ENCODE data around the gene SDHAF4. TPM values are rescaled to one million over a fixed set of nuclear protein-coding genes. Genes with fewer than 3 reads are reported as not detected.
"Not testable (repeated sequence)": the region's sequence is repeated elsewhere in the genome, so short reads cannot be mapped to it uniquely, and the experiment has no call there.

SDHAF4 gene
- total RNA-seq, 1 experiment from 2014 or later, result 7.1 TPM

DNA sequence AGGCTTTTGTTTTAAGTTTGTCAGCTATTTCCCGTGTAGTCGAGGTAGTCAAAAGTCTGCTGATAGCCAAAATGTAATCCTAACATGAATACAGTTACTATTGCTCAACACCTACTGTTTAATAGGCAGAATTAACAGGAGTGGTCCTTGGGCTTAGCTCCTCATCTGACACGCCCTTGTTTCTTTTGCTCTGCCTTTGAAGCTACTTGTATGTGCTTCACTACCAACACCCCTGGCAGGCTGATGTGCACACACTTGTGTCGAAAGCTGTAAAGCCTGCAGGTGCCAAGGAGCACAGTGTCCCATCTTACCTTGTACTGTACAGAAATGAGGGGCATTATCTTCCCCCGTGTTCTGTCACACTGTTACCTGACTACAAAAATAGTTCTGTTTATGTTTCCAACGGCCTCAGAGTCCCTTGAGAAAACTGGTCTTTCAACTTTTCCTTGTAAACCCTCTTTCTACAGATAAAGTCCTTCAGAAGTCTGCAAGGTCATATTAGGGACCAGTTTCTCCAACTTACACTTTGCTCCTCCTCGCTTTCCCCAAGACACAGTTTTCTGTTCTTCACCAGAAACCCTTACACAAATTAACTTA lies 9.3 kb downstream of the SDHAF4 start:
- in situ Hi-C loops (cut with HindIII; ENCODE audit: low pct_unique_long_range_greater_than_20kb, low sequenced_read_pairs), result no loop called here
- DNase-seq (ENCODE audit: low read depth), result no peak

DNA sequence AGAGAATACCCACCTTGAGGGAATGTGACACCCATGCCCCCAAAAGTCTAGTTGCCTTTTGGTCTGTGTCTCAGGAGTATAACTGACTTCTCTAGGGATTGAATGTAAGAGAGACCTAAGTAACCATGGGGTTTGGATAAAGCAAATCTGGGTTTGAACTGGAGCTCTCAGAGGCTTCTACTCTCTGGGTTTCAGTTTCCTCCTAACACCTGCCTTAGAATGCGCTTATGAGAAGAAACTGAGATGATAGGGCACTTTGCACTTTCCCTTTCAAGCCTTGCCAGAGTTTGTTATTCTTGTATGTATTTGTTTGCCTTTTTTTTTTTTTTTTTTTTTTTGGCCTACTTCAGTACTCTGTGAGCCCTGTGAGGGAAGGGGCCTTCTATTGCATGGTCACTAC lies 19.4 kb downstream of the SDHAF4 start:
- DNase-seq (ENCODE audit: low read depth), result no peak
- in situ Hi-C loops (cut with HindIII; ENCODE audit: low pct_unique_long_range_greater_than_20kb, low sequenced_read_pairs), result no loop called here

DNA sequence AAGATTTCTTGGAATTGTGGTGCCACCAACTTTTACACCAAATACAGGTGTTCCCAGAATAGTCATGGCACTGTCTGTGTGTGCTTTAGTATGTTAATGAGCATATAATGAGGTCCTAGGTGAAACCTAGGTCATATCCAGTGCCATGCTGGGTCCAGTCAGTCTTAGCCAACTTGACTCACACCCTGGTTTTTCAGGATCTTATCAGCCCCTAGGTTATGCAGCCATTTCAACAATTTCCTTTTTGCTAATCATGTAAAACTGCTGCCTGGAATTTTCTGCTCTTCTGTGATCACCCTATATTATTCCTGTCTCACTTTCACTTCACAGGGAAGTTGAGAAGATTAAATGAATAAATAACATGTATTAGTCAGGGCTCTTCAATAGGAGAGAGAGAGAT lies 23.7 kb downstream of the SDHAF4 start:
- in situ Hi-C loops (cut with HindIII; ENCODE audit: low pct_unique_long_range_greater_than_20kb, low sequenced_read_pairs), result no loop called here
- DNase-seq (ENCODE audit: low read depth), result no peak

- DNase-seq (ENCODE audit: low read depth), result no peak
- in situ Hi-C loops (cut with HindIII; ENCODE audit: low pct_unique_long_range_greater_than_20kb, low sequenced_read_pairs), result no loop called here
Measured at GRCh38 chr6:70592391-70593117, 25.8 kb downstream of the SDHAF4 start.

GRCh38 chr6:70593118-70593486 lies 26.4 kb downstream of the SDHAF4 start:
- DNase-seq (ENCODE audit: low read depth), result no peak

DNA sequence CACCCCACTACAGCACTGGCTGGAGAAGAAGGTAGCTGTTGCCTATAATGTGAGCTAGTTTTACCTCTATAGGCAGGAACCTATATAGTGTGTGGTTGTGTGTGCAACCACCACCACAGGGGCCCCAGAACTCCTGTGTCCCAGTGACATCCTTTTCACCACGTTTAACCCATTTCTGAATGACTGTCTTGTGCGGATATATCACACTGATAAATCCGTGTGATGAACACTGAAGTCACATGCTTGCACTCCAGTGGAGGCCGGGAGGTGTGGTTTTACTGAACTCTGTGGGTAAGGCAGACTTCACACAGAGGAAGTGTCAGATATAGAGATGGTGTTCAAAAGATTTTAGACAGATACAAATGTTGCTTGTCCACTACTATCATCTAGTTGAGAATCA lies 32.5 kb downstream of the SDHAF4 start:
- DNase-seq (ENCODE audit: low read depth), result no peak
- in situ Hi-C loops (cut with HindIII; ENCODE audit: low pct_unique_long_range_greater_than_20kb, low sequenced_read_pairs), result no loop called here

More at GRCh38 chr6:70593118-70593486, 26.4 kb downstream of the SDHAF4 start:
- in situ Hi-C loops (cut with HindIII; ENCODE audit: low pct_unique_long_range_greater_than_20kb, low sequenced_read_pairs), result no loop called here

DNA sequence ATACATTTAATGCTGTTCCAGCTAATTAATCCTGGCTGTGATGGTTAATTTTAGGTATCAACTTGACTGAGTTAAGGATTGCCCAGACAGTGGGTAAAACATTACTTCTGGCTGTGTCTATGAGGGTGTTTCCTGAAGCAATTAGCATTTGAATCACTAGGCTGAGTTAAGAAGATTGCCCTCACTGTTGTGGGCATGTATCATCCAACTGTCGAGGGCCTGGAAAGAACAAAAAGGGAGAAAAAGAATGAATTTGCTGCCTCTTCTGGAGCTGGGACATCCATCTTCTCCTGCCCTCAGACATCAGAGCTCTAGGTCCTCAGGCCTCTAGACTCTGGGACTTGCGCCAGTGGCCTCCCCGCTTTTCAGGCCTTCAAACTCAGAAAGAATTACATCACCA lies 34.3 kb downstream of the SDHAF4 start:
- in situ Hi-C loops (cut with HindIII; ENCODE audit: low pct_unique_long_range_greater_than_20kb, low sequenced_read_pairs), result no loop called here
- no peak for DNase-seq (ENCODE audit: low read depth)

GRCh38 chr6:70604254-70604653 lies 37.5 kb downstream of the SDHAF4 start:
- no peak for DNase-seq (ENCODE audit: low read depth)
- in situ Hi-C loops (cut with HindIII; ENCODE audit: low pct_unique_long_range_greater_than_20kb, low sequenced_read_pairs), result no loop called here

DNA sequence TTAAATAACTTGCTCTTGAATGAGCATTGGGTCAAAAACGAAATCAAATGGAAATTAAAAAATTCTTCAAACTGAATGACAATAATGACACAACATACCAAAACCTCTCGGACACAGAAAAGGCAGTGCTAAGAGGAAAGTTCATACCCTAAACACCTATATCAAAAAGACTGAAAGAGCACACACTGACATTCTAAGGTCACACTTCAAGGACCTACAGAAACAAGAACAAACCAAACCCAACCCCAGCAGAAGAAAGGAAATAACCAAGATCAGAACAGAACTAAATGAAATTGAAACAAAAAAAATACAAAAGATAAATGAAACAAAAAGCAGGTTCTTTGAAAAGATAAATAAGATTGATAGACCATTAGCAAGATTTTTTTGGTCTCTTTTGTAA lies 40.6 kb downstream of the SDHAF4 start:
- DNase-seq (ENCODE audit: low read depth); in situ Hi-C loops (cut with HindIII; ENCODE audit: low pct_unique_long_range_greater_than_20kb, low sequenced_read_pairs): not testable (repeated sequence)

DNA sequence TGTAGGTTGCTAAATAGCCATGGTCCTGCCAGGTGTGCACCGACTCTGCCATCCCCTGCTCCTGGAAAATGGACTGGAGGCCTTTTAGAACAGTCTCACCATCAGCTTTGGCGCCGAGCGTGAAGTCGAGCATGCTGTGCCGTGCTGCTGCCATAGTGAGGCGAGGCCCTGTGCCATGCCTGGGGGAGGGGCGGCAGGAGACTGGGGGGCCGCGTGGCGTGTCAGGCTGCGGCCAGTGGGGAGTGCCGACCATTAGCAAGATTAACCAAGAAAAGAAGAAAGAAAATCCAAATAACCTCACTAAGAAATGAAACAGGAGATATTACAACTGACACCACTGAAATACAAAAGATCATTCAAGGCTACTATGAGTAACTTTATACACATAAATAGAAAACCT lies 42.5 kb downstream of the SDHAF4 start:
- DNase-seq (ENCODE audit: low read depth); in situ Hi-C loops (cut with HindIII; ENCODE audit: low pct_unique_long_range_greater_than_20kb, low sequenced_read_pairs): not testable (repeated sequence)

DNA sequence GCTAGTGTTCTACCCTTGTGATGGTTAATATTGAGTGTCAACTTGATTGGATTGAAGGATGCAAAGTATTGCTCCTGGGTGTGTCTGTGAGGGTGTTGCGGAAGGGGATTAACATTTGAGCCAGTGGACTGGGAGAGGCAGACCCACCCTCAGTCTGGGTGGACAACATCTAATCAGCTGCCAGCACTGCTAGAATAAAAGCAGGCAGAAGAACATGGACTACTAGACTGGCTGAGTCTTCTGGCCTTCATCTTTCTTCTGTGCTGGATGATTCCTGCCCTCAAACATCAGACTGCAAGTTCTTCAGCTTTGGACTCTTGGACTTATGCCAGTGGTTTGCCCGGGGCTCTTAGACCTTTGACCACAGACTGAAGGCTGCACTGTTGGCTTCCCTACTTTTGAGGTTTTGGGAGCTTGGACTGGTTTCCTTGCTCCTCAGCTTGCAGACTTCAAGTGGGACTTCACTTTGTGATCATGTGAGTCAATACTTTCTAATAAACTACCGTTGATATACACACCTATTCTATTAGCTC lies 50.1 kb downstream of the SDHAF4 start:
- no peak for DNase-seq (ENCODE audit: low read depth)
- in situ Hi-C loops (cut with HindIII; ENCODE audit: low pct_unique_long_range_greater_than_20kb, low sequenced_read_pairs), result no loop called here

DNA sequence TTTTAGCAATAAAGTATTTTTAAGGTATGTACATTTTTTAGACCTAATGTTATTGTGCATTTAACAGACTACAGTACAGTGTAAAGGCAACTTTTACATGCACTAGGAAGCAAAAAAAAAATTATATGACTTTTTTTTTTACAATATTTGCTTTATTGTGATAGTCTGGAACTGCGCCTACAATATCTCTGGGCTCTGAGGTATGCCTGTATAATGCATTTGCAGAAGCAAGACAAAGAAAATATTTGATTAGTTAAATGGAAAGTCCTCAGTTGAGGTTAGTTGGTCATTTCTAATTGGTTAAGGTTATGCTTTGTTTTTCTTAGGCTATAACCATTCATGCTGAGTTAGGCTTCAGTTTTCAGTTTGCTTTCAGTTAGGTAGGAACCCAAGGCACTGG lies 54.0 kb downstream of the SDHAF4 start:
- no peak for DNase-seq (ENCODE audit: low read depth)
- in situ Hi-C loops (cut with HindIII; ENCODE audit: low pct_unique_long_range_greater_than_20kb, low sequenced_read_pairs), result no loop called here

- in situ Hi-C loops (cut with HindIII; ENCODE audit: low pct_unique_long_range_greater_than_20kb, low sequenced_read_pairs), result no loop called here
Measured at GRCh38 chr6:70622461-70622860, 55.7 kb downstream of the SDHAF4 start.

GRCh38 chr6:70625436-70625835 lies 58.7 kb downstream of the SDHAF4 start:
- in situ Hi-C loops (cut with HindIII; ENCODE audit: low pct_unique_long_range_greater_than_20kb, low sequenced_read_pairs), result no loop called here
- no peak for DNase-seq (ENCODE audit: low read depth)

More at GRCh38 chr6:70622461-70622860, 55.7 kb downstream of the SDHAF4 start:
- no peak for DNase-seq (ENCODE audit: low read depth)

DNA sequence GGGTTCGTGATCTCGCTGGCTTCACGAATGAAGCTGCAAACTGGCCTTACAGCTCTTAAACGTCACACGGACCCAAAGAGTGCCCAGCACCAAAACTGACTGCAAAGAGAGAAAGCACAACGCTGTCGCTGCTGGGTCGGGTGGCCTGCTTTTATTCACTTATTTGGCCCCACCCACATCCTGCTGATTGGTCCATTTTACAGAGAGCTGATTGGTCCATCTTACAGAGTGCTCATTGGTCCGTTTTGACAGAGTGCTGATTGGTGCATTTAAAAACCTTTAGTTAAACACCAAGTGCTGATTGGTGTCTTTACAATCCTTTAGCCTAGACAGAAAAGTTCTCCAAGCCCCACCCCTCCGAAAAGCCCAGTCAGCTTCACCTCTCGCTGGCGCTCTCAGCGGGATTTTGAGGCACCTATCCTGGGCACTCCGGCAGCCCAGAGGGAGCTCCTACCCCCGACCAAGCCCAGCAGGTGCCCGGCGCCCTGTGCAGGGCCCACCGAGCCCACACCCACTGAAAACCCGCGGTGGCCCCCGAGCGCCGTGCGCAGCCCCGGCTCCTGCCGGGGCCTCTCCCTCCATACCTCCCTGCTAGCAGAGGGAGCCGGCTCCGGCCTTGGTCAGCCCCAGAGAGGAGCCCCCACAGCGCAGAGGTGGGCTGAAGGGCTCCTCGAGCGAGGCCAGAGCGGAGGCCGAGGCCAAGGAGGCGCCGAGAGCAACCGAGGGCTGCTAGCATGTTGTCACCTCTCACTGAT lies 60.9 kb downstream of the SDHAF4 start:
- in situ Hi-C loops (cut with HindIII; ENCODE audit: low pct_unique_long_range_greater_than_20kb, low sequenced_read_pairs), result no loop called here
- no peak for DNase-seq (ENCODE audit: low read depth)

DNA sequence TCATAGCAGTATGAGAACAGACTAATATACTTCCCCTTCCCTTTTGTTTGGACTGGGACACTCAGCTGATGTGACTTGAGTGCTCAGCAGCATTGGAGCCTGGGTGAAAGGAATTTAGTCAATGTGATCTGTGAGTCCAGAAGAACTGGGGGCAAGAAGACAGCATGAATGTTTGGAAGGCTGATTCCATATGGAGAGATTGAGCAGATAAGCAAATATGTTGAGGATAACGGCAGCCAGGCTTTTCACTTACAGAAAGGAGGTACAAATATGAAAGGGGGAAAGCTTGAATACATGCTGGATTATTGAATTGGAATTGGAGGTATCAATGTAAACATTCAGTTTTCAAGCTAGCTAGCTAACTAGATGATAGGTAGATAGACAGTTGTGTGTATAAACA lies 63.2 kb downstream of the SDHAF4 start:
- in situ Hi-C loops (cut with HindIII; ENCODE audit: low pct_unique_long_range_greater_than_20kb, low sequenced_read_pairs), result no loop called here

GRCh38 chr6:70633870-70634269 lies 67.1 kb downstream of the SDHAF4 start:
- in situ Hi-C loops (cut with HindIII; ENCODE audit: low pct_unique_long_range_greater_than_20kb, low sequenced_read_pairs), result no loop called here
- no peak for DNase-seq (ENCODE audit: low read depth)

More for the DNA sequence above, 63.2 kb downstream of the SDHAF4 start:
- no peak for DNase-seq (ENCODE audit: low read depth)

GRCh38 chr6:70636596-70636995 lies 69.9 kb downstream of the SDHAF4 start:
- in situ Hi-C loops (cut with HindIII; ENCODE audit: low pct_unique_long_range_greater_than_20kb, low sequenced_read_pairs), result no loop called here
- no peak for DNase-seq (ENCODE audit: low read depth)

DNA sequence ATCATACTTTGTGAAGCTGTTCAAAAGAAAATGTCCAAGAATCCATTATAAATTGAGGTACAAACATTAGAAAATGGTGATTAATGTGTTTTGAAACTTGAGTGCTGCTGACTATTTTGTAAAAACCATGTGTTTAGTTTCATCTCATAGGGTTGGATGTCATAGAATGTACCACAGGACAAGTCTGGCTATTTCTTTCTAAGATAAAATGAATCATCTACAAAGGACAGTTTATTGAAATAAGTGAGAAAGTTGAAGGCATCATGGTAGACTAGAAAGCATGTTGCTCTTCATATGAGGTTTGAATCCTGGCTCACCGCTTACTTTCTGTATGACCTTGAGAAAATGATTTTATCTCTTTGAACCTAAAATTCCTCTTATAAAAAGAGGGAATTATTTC lies 71.7 kb downstream of the SDHAF4 start:
- DNase-seq (ENCODE audit: low read depth), result no peak
- in situ Hi-C loops (cut with HindIII; ENCODE audit: low pct_unique_long_range_greater_than_20kb, low sequenced_read_pairs), result no loop called here

All from Caki2 (cell line).